B cell (primary cell): Measurements from ENCODE around the gene CDH13. TPM values are rescaled to one million over a fixed set of nuclear protein-coding genes. Genes with fewer than 3 reads are reported as not detected.

ENCODE experiments used
- ATAC-seq: fragments of 200-7000 bp; cut with Tn5 transposase; one replicate; pipeline ENCODE4 v1.10.0; 2021; ENCODE audit warnings: low read depth, mild to moderate bottlenecking, moderate number of reproducible peaks, moderate library complexity
- CTCF ChIA-PET: fragments of 350-600 bp; sonication (Branson Sonifier 250); formaldehyde crosslinking; loops from one replicate; lab custom pipeline; 2021; ENCODE audit warnings: antibody characterized with exemption, inconsistent platforms; lab: Charles Lee
- POLR2A ChIA-PET: fragments of 350-600 bp; sonication (Branson Sonifier 250); formaldehyde crosslinking; loops from one replicate; lab custom pipeline; 2021; ENCODE audit warnings: antibody characterized with exemption; lab: Charles Lee
- DNase-seq: peaks from one replicate; pipeline ENCODE4 v3.0.0; 2013
- H2AFZ ChIP-seq: 2 replicates; pipeline ENCODE4 v1.6.1; 2012; ENCODE audit warnings: mild to moderate bottlenecking, low read depth, low read length; ENCODE audit not compliant: insufficient read depth, poor library complexity, severe bottlenecking
- H3K27ac ChIP-seq, 2 donors: 1 replicate in 1 of 2; 2 replicates in 1 of 2; pipeline ENCODE4 v1.5.1; 2012 to 2013; ENCODE audit warnings: low read length in 2 of 2, mild to moderate bottlenecking in 2 of 2, moderate library complexity in 1 of 2
- H3K27me3 ChIP-seq, 4 experiments: fragments of 200-600 bp in 1 of 4; sonication (generic) in 1 of 4; replicated peaks in 1 of 4; 1 replicate in 2 of 4; 2 replicates in 2 of 4; pipeline versions ENCODE4 v1.6.1 to v1.7.0; 2013 to 2016; ENCODE audit warnings: low read length in 3 of 4, mild to moderate bottlenecking in 2 of 4, mixed read lengths in 1 of 4, moderate library complexity in 1 of 4; ENCODE audit not compliant: insufficient read depth in 4 of 4, control insufficient read depth in 3 of 4; ENCODE audit errors: control extremely low read depth in 1 of 4
- H3K36me3 ChIP-seq, 2 experiments: replicated peaks in 1 of 2; 1 replicate in 1 of 2; 2 replicates in 1 of 2; pipeline versions ENCODE4 v1.6.1 to v1.7.1; 2013; ENCODE audit warnings: low read length in 1 of 2; ENCODE audit not compliant: insufficient read depth in 2 of 2, control insufficient read depth in 1 of 2; ENCODE audit errors: control extremely low read depth in 1 of 2, extremely low read depth in 1 of 2
- H3K4me1 ChIP-seq, 2 donors: fragments of 200-600 bp in 1 of 2; sonication (generic) in 1 of 2; 1 replicate in 1 of 2; 2 replicates in 1 of 2; pipeline versions ENCODE4 v1.5.1 to v1.6.1; 2013 to 2017; ENCODE audit warnings: low read length in 2 of 2; ENCODE audit not compliant: control insufficient read depth in 2 of 2, insufficient read depth in 2 of 2
- H3K4me2 ChIP-seq: replicated peaks from 2 replicates; pipeline ENCODE3; 2012; ENCODE audit warnings: mild to moderate bottlenecking, low read depth, low read length; ENCODE audit not compliant: poor library complexity, severe bottlenecking
- H3K4me3 ChIP-seq, 5 experiments: fragments of 200-600 bp in 1 of 5; sonication (generic) in 1 of 5; 1 replicate in 3 of 5; 2 replicates in 2 of 5; pipeline versions ENCODE4 v1.5.1 to v1.7.0; 2011 to 2016; ENCODE audit warnings: low read length in 4 of 5, mild to moderate bottlenecking in 4 of 5, low read depth in 2 of 5, control low read depth in 1 of 5, moderate library complexity in 1 of 5; ENCODE audit not compliant: insufficient read depth in 1 of 5; ENCODE audit errors: control extremely low read depth in 1 of 5, extremely low read depth in 1 of 5
- H3K79me2 ChIP-seq: fragments of 200-600 bp; sonication (generic); one replicate; pipeline ENCODE4 v1.6.0; 2016; ENCODE audit warnings: low read length; ENCODE audit not compliant: control insufficient read depth, insufficient read depth
- H3K9ac ChIP-seq: fragments of 200-600 bp; sonication (generic); 2 replicates; pipeline ENCODE4 v1.6.1; 2017; ENCODE audit warnings: mild to moderate bottlenecking, low read length, moderate library complexity
- H3K9me3 ChIP-seq, 3 donors: one replicate each; pipeline versions ENCODE4 v1.6.1 to v1.7.1; 2013; ENCODE audit warnings: low read length in 2 of 3; ENCODE audit not compliant: control insufficient read depth in 2 of 3, insufficient read depth in 1 of 3; ENCODE audit errors: control extremely low read depth in 1 of 3
- H4K20me1 ChIP-seq: 2 replicates; pipeline ENCODE4 v1.6.0; 2012; ENCODE audit warnings: mild to moderate bottlenecking, low read length; ENCODE audit not compliant: insufficient read depth, control insufficient read depth, poor library complexity, severe bottlenecking
- H3K27ac Mint-ChIP-seq: one replicate; pipeline ENCODE4 v1.8.0; 2021; ENCODE audit warnings: mixed read lengths
- H3K27me3 Mint-ChIP-seq: one replicate; pipeline ENCODE4 v1.8.0; 2021; ENCODE audit warnings: mixed read lengths
- H3K4me1 Mint-ChIP-seq: one replicate; pipeline ENCODE4 v1.8.0; 2021; ENCODE audit warnings: mixed read lengths
- H3K4me3 Mint-ChIP-seq: one replicate; pipeline ENCODE4 v1.8.0; 2021; ENCODE audit warnings: mixed read lengths
- H3K9me3 Mint-ChIP-seq: one replicate; pipeline ENCODE4 v1.8.0; 2022; ENCODE audit warnings: mixed read lengths; ENCODE audit not compliant: insufficient read depth
- EZH2 ChIP-seq: IDR thresholded peaks from 2 replicates; pipeline ENCODE4 v1.6.1; 2012; ENCODE audit warnings: borderline replicate concordance, low read depth, mild to moderate bottlenecking, moderate library complexity, low read length; ENCODE audit not compliant: insufficient read depth, poor library complexity, severe bottlenecking
- WGBS: methylation state at CpG from one replicate; pipeline ENCODE4 v1.1.5; 2013; ENCODE audit warnings: missing lambda C conversion rate; ENCODE audit not compliant: insufficient coverage; 5-methylcytosine and 5-hydroxymethylcytosine counted together
- intact Hi-C: fragments of 100-400 bp; cut with micrococcal nuclease; formaldehyde crosslinking; loops from one replicate; pipeline ENCODE4 v1.10.0; 2022
- polyA plus RNA-seq: library from polyadenylated mRNA; depleted of rRNA; stranded (reverse); fragments of >200 nt; gene quantifications from 2 replicates; pipeline ENCODE4 v1.2.3, GENCODE V29; 2012
- total RNA-seq, 2 donors: library from RNA; stranded (reverse); fragments of 120-200 nt in 1 of 2; gene quantifications; 1 replicate in 1 of 2; 2 replicates in 1 of 2; pipeline versions ENCODE4 v1.2.3 to v1.2.4, GENCODE V29; 2013 to 2022
- TF ChIP-seq, protein P1 (sequence below): fragments of 200-600 bp; IDR thresholded peaks from one replicate; pipeline ENCODE4 v1.8.0; 2022; ENCODE audit warnings: antibody characterized with exemption, mild to moderate bottlenecking

CDH13 gene
- total and polyA plus RNA-seq, 2 donors (not counting 1 experiment from before 2014, with no cell fraction given) = not detected

DNA sequence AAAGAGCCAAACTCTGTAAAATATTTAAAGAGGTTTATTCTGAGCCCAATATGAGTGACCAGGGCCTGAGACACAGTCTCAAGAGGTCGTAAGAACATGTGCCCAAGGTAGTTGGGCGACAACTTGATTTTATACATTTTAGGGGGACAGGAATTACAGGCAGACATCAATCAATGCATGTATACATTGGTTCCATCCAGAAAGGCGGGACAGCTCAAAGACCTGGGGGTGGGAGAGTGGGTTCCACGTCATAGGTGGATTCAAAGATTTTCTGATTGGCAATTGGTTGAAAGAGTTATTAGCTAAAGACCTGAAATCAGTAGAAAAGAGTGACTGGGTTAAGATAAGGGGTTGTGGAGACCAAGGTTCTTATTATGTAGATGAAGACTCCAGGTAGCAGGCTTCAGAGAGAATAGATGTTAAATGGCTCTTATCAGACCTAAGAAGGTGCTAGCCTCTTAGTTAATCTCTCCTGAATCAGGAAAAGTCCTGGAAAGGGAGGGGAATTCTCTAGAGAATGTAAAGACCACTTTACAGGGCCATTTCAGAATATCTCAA is 1213.4 kb downstream of the CDH13 start:
- H2AFZ ChIP-seq = no peak overlapping the region
- no peak overlapping the region for H3K27ac ChIP-seq
- Mint-ChIP-seq H3K4me1 (peaks cover 37% of the 10 kb centered on the region), H3K9me3 (no peaks in the 10 kb centered on the region), H3K27ac (no peak overlapping the region), H3K4me3 (no peak overlapping the region), H3K27me3 (peaks cover 16% of the 10 kb centered on the region)
- H3K27me3 ChIP-seq = peaks cover 0 to 12% (median 5%) of the 10 kb centered on the region in 4 experiments
- H3K36me3 ChIP-seq = no peaks in the 10 kb centered on the region
- POLR2A ChIA-PET = no interaction called here
- no peak overlapping the region for H3K9ac ChIP-seq
- H4K20me1 ChIP-seq = no peaks in the 10 kb centered on the region
- no peak for ATAC-seq
- no peak overlapping the region for H3K4me2 ChIP-seq
- peaks cover 0 to 4% (median 0%) of the 10 kb centered on the region in 3 donors for H3K9me3 ChIP-seq
- H3K79me2 ChIP-seq = no peaks in the 10 kb centered on the region
- 68% methylated on average over 3 of the region's 4 CpGs for WGBS
- DNase-seq = no peak
- CTCF ChIA-PET = interaction anchor here (0.6 to 2.2 kb wide), 2 partner anchors 14 to 31 kb away, joined by 3 to 11 read pairs; no protein-coding TSS in a partner anchor
- TF ChIP-seq, protein P1, sequence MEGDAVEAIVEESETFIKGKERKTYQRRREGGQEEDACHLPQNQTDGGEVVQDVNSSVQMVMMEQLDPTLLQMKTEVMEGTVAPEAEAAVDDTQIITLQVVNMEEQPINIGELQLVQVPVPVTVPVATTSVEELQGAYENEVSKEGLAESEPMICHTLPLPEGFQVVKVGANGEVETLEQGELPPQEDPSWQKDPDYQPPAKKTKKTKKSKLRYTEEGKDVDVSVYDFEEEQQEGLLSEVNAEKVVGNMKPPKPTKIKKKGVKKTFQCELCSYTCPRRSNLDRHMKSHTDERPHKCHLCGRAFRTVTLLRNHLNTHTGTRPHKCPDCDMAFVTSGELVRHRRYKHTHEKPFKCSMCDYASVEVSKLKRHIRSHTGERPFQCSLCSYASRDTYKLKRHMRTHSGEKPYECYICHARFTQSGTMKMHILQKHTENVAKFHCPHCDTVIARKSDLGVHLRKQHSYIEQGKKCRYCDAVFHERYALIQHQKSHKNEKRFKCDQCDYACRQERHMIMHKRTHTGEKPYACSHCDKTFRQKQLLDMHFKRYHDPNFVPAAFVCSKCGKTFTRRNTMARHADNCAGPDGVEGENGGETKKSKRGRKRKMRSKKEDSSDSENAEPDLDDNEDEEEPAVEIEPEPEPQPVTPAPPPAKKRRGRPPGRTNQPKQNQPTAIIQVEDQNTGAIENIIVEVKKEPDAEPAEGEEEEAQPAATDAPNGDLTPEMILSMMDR = no peak
- TF ChIP-seq EZH2 = no peak
- intact Hi-C loops = loop anchor here (5.0 kb wide), 1 partner anchor 37 kb away; no protein-coding TSS in a partner anchor
- H3K4me3 ChIP-seq = no peak overlapping the region
- peaks cover 39 to 41% of the 10 kb centered on the region in 2 donors for H3K4me1 ChIP-seq

DNA sequence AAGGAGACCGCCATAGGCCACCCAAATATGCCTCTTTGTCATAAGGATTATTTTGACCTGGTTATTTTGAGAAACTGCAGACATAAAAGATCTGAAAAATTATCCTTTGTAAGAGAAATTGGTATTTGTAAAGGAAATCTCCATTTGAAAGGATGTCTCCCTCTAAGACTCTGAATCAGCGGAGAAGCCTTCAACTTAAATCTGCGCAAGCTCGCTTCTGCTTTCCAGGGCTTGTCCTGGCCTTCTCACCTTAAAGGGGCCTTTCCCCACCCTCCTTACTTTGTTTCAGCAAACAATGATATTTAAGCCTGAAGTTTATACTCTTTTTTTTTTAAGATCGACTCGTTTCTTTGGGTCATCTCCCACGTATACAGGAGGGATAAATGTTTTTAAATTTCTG is 1215.5 kb downstream of the CDH13 start:
- TF ChIP-seq, protein P1 = no peak
- no peak for TF ChIP-seq EZH2
- Histone ChIP-seq H3K9ac (peak overlapping the region; percentile 29), H3K4me2 (peak overlapping the region; percentile 81), H3K27ac (peak overlapping the region; percentile 63 to 65), H3K9me3 (peaks cover 0 to 3% (median 0%) of the 10 kb centered on the region in 3 donors), H4K20me1 (no peaks in the 10 kb centered on the region), H3K4me1 (peaks cover 42 to 44% of the 10 kb centered on the region in 2 donors), H3K27me3 (peaks cover 0 to 6% (median 2%) of the 10 kb centered on the region in 4 experiments), H3K4me3 (peak overlapping the region in 1 of 5 experiments; percentile 47), H3K36me3 (no peaks in the 10 kb centered on the region), H2AFZ (no peak overlapping the region), H3K79me2 (no peaks in the 10 kb centered on the region)
- Mint-ChIP-seq H3K9me3 (no peaks in the 10 kb centered on the region), H3K27me3 (peaks cover 8% of the 10 kb centered on the region), H3K27ac (peak overlapping the region; percentile 90), H3K4me3 (peak overlapping the region; percentile 71), H3K4me1 (peaks cover 45% of the 10 kb centered on the region)
- CTCF ChIA-PET = interaction anchor here (2.3 to 3.8 kb wide), 2 partner anchors 9 to 17 kb away, joined by 7 to 37 read pairs; no protein-coding TSS in a partner anchor
- intact Hi-C loops = loop anchor here (5.0 kb wide), 1 partner anchor 35 kb away; no protein-coding TSS in a partner anchor
- ATAC-seq (no peak), DNase-seq (peak; percentile 8)
- 94% methylated on average over 3 of the region's 7 CpGs for WGBS
- POLR2A ChIA-PET = interaction anchor here (0.6 to 1.9 kb wide), 2 partner anchors 57 to 551 kb away, joined by 5 to 7 read pairs; partner anchors contain the start of gene MLYCD
